Activated CD4-positive, alpha-beta T cell treated with anti-CD3 and anti-CD28 coated beads, Interleukin-2, amount 10 ng/mL, durations not matched to agents 7 days and 5 days (primary cell): Measurements from ENCODE around the gene GRPR. TPM values are rescaled to one million over a fixed set of nuclear protein-coding genes. Genes with fewer than 3 reads are reported as not detected.
A peak's percentile ranks its signal among the peaks of the same experiment; 100 is the strongest.

ENCODE experiments used
- CTCF ChIA-PET: fragments of 350-600 bp; sonication (Branson Sonifier 250); formaldehyde crosslinking; loops from one replicate; lab custom pipeline; 2021; ENCODE audit warnings: antibody characterized with exemption; lab: Charles Lee
- POLR2A ChIA-PET: fragments of 350-600 bp; sonication (Branson Sonifier 250); formaldehyde crosslinking; loops from one replicate; lab custom pipeline; 2021; ENCODE audit warnings: antibody characterized with exemption; lab: Charles Lee
- DNase-seq: peaks from one replicate; pipeline ENCODE4 v3.0.0-alpha.2; 2020
- H3K27ac Mint-ChIP-seq: one replicate; pipeline ENCODE4 v1.8.0; 2021; ENCODE audit warnings: mild to moderate bottlenecking, moderate library complexity, mixed read lengths
- H3K27me3 Mint-ChIP-seq: one replicate; pipeline ENCODE4 v1.8.0; 2021; ENCODE audit warnings: mixed read lengths
- H3K36me3 Mint-ChIP-seq: one replicate; pipeline ENCODE4 v1.8.0; 2021; ENCODE audit warnings: low read depth, mixed read lengths
- H3K4me1 Mint-ChIP-seq: one replicate; pipeline ENCODE4 v1.8.0; 2021; ENCODE audit warnings: mixed read lengths
- H3K4me3 Mint-ChIP-seq: one replicate; pipeline ENCODE4 v1.8.0; 2021; ENCODE audit warnings: mild to moderate bottlenecking, moderate library complexity, mixed read lengths
- H3K9me3 Mint-ChIP-seq: one replicate; pipeline ENCODE4 v1.8.0; 2021; ENCODE audit warnings: mixed read lengths
- total RNA-seq, 2 experiments: library from RNA; stranded (reverse); gene quantifications; one replicate each; pipeline ENCODE4 v1.2.3, GENCODE V29; 2021

Gene GRPR
- total RNA-seq, result under 1 TPM in 1 of 2 experiments, not detected in 1; 0.10 TPM

GRCh38 chrX:16123222-16123786 is at the start of gene GRPR:
GRPR (plus strand) TSS chrX:16123565; CDS start chrX:16123954, 389 bp downstream.
- ChIA-PET POLR2A (no interaction called here), CTCF (interaction anchor here (1.0 kb wide), 1 partner anchor 19 kb away, joined by 3 read pairs; no protein-coding TSS in a partner anchor)
- peaks cover 17% of the 10 kb centered on the region for H3K27me3 Mint-ChIP-seq
- peaks cover 21% of the 10 kb centered on the region for H3K4me1 Mint-ChIP-seq
- peak; percentile 55 for DNase-seq
- no peaks in the 10 kb centered on the region for H3K9me3 Mint-ChIP-seq
- H3K27ac Mint-ChIP-seq, result no peak within 1 kb of the TSS
- no peaks in the 10 kb centered on the region for H3K36me3 Mint-ChIP-seq
- no peak within 1 kb of the TSS for H3K4me3 Mint-ChIP-seq

GRCh38 chrX:16075087-16075486 is 48.3 kb upstream of the GRPR start:
- POLR2A ChIA-PET, result no interaction called here
- no peaks in the 10 kb centered on the region for H3K27me3 Mint-ChIP-seq
- no peak overlapping the region for H3K4me3 Mint-ChIP-seq
- H3K4me1 Mint-ChIP-seq, result no peaks in the 10 kb centered on the region
- DNase-seq, result no peak
- CTCF ChIA-PET, result no interaction called here
- H3K36me3 Mint-ChIP-seq, result no peaks in the 10 kb centered on the region
- no peak overlapping the region for H3K27ac Mint-ChIP-seq
- no peaks in the 10 kb centered on the region for H3K9me3 Mint-ChIP-seq

GRCh38 chrX:16076834-16077233 is 46.5 kb upstream of the GRPR start:
- POLR2A ChIA-PET, result no interaction called here
- DNase-seq, result no peak
- Mint-ChIP-seq H3K36me3 (no peaks in the 10 kb centered on the region), H3K4me3 (no peak overlapping the region), H3K27me3 (no peaks in the 10 kb centered on the region), H3K4me1 (no peaks in the 10 kb centered on the region), H3K27ac (no peak overlapping the region), H3K9me3 (no peaks in the 10 kb centered on the region)
- CTCF ChIA-PET, result no interaction called here

DNA sequence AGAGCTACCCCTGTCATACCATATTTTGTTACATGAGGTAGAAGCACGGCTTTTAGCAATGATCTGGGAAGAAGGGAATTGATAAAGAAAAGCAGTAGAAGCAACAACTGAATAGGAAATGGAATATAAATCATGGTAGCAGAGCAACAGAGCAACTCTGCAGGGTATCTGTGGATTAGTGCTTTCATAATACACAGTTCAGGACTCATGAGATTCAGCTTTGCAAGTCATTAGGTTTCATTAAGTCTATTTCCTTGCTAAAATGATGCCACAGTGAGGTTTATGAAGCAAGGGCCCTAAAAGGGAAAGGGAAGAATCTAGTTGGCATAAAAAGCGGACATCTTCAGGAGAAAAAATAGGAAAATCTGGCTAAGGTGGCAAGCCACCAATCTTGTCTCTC is 45.6 kb upstream of the GRPR start:
- Mint-ChIP-seq H3K9me3 (no peaks in the 10 kb centered on the region), H3K36me3 (no peaks in the 10 kb centered on the region), H3K27ac (no peak overlapping the region), H3K4me1 (no peaks in the 10 kb centered on the region), H3K4me3 (no peak overlapping the region), H3K27me3 (no peaks in the 10 kb centered on the region)
- ChIA-PET POLR2A (no interaction called here), CTCF (no interaction called here)
- no peak for DNase-seq

- no peaks in the 10 kb centered on the region for H3K36me3 Mint-ChIP-seq
- H3K27me3 Mint-ChIP-seq, result peaks cover 5% of the 10 kb centered on the region
- ChIA-PET POLR2A (no interaction called here), CTCF (no interaction called here)
- H3K9me3 Mint-ChIP-seq, result no peaks in the 10 kb centered on the region
- no peaks in the 10 kb centered on the region for H3K4me1 Mint-ChIP-seq
- no peak for DNase-seq
- no peak overlapping the region for H3K27ac Mint-ChIP-seq
- no peak overlapping the region for H3K4me3 Mint-ChIP-seq
These were observed 42.0 kb upstream of the GRPR start for GRCh38 chrX:16081357-16081756.

GRCh38 chrX:16082470-16083085 is 40.8 kb upstream of the GRPR start:
- no peak for DNase-seq
- POLR2A ChIA-PET, result no interaction called here
- Mint-ChIP-seq H3K4me1 (no peaks in the 10 kb centered on the region), H3K9me3 (no peaks in the 10 kb centered on the region), H3K4me3 (no peak overlapping the region), H3K36me3 (no peaks in the 10 kb centered on the region), H3K27ac (no peak overlapping the region), H3K27me3 (peaks cover 5% of the 10 kb centered on the region)
- CTCF ChIA-PET, result no interaction called here

GRCh38 chrX:16087076-16087475 is 36.3 kb upstream of the GRPR start:
- POLR2A ChIA-PET, result no interaction called here
- no peak overlapping the region for H3K27ac Mint-ChIP-seq
- CTCF ChIA-PET, result no interaction called here
- no peaks in the 10 kb centered on the region for H3K4me1 Mint-ChIP-seq
- no peak for DNase-seq
- H3K9me3 Mint-ChIP-seq, result no peaks in the 10 kb centered on the region
- H3K27me3 Mint-ChIP-seq, result peaks cover 5% of the 10 kb centered on the region
- no peaks in the 10 kb centered on the region for H3K36me3 Mint-ChIP-seq
- H3K4me3 Mint-ChIP-seq, result no peak overlapping the region

GRCh38 chrX:16089086-16089485 is 34.3 kb upstream of the GRPR start:
- Mint-ChIP-seq H3K4me1 (no peaks in the 10 kb centered on the region), H3K27ac (no peak overlapping the region), H3K9me3 (no peaks in the 10 kb centered on the region), H3K36me3 (no peaks in the 10 kb centered on the region), H3K4me3 (no peak overlapping the region), H3K27me3 (peaks cover 8% of the 10 kb centered on the region)
- no peak for DNase-seq
- CTCF ChIA-PET, result no interaction called here
- POLR2A ChIA-PET, result no interaction called here

DNA sequence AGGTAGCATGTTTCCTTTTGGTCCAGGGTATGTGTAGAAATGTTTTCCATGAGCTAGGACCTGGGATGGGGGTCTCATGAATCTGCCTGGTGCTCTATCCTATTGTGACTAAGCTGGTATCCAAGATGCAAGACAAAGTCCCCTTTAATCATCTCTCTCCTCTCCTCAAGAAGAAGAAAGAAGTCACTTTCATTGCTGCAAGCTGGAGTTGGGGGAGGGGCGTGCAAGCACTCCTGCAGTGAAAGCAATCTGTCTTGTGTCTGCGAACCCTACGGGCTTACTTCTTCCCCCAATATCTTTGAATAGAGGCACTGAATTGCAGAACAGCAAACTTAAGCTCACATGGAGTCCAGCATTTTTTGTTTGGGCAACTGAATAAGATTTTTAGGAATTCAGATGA is 27.2 kb upstream of the GRPR start:
- CTCF ChIA-PET, result no interaction called here

DNA sequence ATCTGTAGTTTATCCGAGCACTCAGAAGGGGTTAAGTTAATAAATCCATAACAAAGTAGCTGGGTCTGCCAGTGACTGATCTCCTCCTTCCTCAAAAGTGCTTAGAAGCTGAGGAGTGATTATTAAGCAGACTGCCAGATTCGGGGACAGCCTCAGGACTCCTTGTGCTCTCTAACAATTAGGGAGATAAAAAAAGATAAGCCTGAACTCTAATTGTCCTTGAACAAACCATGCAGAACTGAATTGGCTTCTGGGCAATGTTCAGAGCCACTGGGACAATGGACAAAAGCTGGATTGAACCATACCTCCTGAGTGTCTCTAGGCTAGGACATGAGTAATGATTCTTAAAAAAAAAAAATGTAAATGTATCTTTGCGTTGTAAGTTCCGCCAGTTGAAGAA is 22.7 kb upstream of the GRPR start:
- POLR2A ChIA-PET, result no interaction called here
- DNase-seq, result no peak
- Mint-ChIP-seq H3K27me3 (no peaks in the 10 kb centered on the region), H3K27ac (no peak overlapping the region), H3K4me1 (no peaks in the 10 kb centered on the region), H3K36me3 (no peaks in the 10 kb centered on the region), H3K9me3 (no peaks in the 10 kb centered on the region), H3K4me3 (no peak overlapping the region)
- CTCF ChIA-PET, result no interaction called here

More for the DNA sequence above, 27.2 kb upstream of the GRPR start:
- no peak overlapping the region for H3K27ac Mint-ChIP-seq
- no peak for DNase-seq
- H3K4me3 Mint-ChIP-seq, result no peak overlapping the region
- peaks cover 4% of the 10 kb centered on the region for H3K27me3 Mint-ChIP-seq
- H3K9me3 Mint-ChIP-seq, result peaks cover 2% of the 10 kb centered on the region
- no peaks in the 10 kb centered on the region for H3K36me3 Mint-ChIP-seq
- no peaks in the 10 kb centered on the region for H3K4me1 Mint-ChIP-seq
- POLR2A ChIA-PET, result no interaction called here

- H3K27me3 Mint-ChIP-seq, result no peaks in the 10 kb centered on the region
- no peak for DNase-seq
- H3K27ac Mint-ChIP-seq, result no peak overlapping the region
- no peaks in the 10 kb centered on the region for H3K4me1 Mint-ChIP-seq
- H3K4me3 Mint-ChIP-seq, result no peak overlapping the region
- POLR2A ChIA-PET, result no interaction called here
- no peaks in the 10 kb centered on the region for H3K9me3 Mint-ChIP-seq
- CTCF ChIA-PET, result no interaction called here
- H3K36me3 Mint-ChIP-seq, result no peaks in the 10 kb centered on the region
These were observed 21.8 kb upstream of the GRPR start for GRCh38 chrX:16101581-16101980.

DNA sequence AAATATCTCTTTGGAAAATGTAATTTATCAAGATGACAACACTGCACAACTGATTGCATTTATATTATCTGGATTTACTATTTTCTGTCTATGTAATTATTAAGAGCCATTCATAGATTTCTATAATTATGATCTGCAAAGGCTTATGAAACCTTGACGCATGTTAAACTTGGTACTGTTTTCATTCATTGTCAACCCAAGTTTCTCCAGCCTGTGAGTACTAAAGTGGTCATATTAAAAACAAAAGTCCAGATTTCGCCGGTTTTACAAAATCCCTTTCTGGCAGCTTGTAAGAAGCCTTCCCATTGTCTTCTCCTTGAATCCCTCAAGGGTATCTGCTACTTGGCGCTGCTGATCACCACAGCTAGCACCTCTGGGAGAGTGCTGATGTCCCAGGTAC is 19.7 kb upstream of the GRPR start:
- DNase-seq, result no peak
- POLR2A ChIA-PET, result no interaction called here
- H3K27ac Mint-ChIP-seq, result no peak overlapping the region
- H3K27me3 Mint-ChIP-seq, result no peaks in the 10 kb centered on the region
- no peak overlapping the region for H3K4me3 Mint-ChIP-seq
- no peaks in the 10 kb centered on the region for H3K4me1 Mint-ChIP-seq
- no peaks in the 10 kb centered on the region for H3K9me3 Mint-ChIP-seq
- no peaks in the 10 kb centered on the region for H3K36me3 Mint-ChIP-seq
- CTCF ChIA-PET, result no interaction called here

DNA sequence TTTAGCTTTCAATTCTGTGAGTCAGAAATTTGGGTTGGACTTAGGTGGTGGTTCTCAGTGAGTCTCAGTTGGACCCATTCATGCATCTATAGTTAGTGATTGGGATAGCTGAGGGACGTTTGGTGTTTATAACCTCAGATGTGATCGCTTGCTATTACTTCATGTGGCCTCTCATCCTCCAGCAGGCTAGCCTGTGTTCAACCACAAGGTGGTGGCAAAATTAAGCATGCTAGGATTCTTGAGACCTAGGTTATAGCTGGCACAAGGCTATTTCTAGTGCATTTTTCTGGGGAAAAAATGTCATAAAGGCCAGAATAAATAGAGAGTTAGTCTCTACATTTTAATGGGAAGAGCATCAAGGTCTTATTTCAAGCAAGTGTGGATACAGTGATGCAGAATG is 10.9 kb upstream of the GRPR start:
- H3K4me1 Mint-ChIP-seq, result no peaks in the 10 kb centered on the region

More for the DNA sequence above, 10.9 kb upstream of the GRPR start:
- Mint-ChIP-seq H3K36me3 (no peaks in the 10 kb centered on the region), H3K27me3 (no peaks in the 10 kb centered on the region), H3K27ac (no peak overlapping the region), H3K4me3 (no peak overlapping the region), H3K9me3 (no peaks in the 10 kb centered on the region)
- no peak for DNase-seq
- CTCF ChIA-PET, result no interaction called here
- POLR2A ChIA-PET, result no interaction called here
